Measurements from ENCODE around the gene ZFHX3.
A peak's percentile ranks its signal among the peaks of the same experiment; 100 is the strongest.

The ZFHX3 gene

DNA sequence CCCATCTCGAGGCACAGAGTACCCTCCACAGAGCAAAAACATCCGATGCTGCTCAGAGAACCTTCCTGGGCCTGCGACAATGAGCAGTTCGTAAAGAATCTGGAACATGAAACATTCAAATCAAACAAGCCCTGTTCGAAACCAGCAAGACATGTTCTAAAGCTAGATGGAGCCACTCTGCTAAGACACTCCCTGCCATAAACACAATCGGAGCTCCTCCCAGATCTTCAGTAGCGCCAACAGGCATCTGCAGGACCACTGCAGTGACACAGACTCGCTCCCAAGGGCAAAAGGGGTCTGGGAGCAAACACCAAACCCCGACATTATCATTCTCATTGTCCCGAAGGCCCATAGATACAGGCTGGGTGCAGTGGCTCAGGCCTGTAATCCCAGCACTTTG lies 108.7 kb downstream of the ZFHX3 start:
- peak overlapping the region in 1 of 2 donors; percentile 24 for H3K4me3 ChIP-seq (replicated peaks in 1 of 2; ENCODE audit: low read depth in 2 of 2, low read length in 2 of 2)
- TF ChIP-seq, protein P1, sequence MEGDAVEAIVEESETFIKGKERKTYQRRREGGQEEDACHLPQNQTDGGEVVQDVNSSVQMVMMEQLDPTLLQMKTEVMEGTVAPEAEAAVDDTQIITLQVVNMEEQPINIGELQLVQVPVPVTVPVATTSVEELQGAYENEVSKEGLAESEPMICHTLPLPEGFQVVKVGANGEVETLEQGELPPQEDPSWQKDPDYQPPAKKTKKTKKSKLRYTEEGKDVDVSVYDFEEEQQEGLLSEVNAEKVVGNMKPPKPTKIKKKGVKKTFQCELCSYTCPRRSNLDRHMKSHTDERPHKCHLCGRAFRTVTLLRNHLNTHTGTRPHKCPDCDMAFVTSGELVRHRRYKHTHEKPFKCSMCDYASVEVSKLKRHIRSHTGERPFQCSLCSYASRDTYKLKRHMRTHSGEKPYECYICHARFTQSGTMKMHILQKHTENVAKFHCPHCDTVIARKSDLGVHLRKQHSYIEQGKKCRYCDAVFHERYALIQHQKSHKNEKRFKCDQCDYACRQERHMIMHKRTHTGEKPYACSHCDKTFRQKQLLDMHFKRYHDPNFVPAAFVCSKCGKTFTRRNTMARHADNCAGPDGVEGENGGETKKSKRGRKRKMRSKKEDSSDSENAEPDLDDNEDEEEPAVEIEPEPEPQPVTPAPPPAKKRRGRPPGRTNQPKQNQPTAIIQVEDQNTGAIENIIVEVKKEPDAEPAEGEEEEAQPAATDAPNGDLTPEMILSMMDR (IDR thresholded peaks at IDR 0.05; ENCODE audit: low read depth, low read length) = peak; percentile 48
- DNase-seq (ENCODE audit: low read depth in 2 of 2) = peak; percentile 78 to 89

DNA sequence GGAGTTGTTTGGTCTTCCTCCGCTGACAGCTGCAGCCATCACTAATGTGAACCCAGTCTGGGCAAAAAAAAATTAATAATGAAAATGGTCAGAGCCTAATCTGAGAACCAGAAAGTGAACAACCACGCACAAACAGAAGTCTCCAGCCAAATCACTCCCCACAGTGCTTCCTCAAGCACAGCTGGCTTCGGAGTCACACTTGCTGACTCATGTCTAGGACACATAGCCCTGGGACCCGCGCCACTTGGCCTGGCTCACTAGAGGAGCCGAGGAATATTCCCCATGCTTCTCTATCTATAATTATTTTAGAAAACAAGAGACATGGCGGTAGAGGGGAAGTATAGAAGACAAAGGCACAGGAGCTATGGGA lies 109.1 kb downstream of the ZFHX3 start:
- peak; percentile 90 to 94 for DNase-seq (ENCODE audit: low read depth in 2 of 2)
- H3K4me3 ChIP-seq (replicated peaks in 1 of 2; ENCODE audit: low read depth in 2 of 2, low read length in 2 of 2) = peak overlapping the region in 1 of 2 donors; percentile 25
- TF ChIP-seq, protein P1 (IDR thresholded peaks at IDR 0.05; ENCODE audit: low read depth, low read length) = no peak

DNA sequence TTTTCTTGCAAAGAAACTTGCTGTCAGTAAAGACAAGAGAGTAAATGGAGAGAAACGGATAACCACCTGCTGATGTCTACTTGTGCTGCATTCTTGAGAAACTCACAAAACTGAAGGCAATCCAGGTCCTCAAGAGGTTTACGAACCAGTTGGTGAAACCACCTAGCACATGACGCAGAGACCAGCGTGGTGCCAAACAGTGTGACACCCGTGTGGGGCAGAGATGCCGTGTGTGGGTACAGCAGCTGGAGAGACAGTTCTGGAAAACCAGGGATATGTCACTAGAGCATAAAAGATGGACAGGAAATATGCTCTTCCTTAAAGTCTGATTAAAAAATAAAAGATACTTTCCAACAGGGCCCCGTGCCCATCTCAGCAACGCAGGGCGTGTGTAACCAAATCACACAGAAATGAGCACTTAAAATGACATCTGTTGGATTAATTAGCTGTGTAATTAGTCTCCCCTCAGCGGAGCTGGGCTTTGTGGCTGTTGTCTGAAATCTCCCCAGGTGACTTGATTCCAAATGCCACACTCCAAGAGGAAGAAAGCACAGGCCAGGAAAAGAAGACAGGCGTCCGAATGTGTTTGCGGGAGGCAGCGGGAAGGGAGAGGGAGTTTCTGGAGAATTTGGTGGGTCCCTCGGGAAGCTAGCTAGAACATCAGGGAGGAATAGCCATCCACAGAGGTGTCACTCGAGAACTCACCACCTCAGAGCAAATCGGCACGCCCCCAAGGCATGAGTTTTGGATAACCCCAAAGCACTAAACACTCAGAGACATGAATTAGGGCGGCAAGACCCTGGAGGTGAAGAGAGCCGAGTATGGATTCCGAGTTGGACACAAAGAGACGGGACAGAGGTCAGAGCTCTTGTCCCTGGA lies 109.8 kb downstream of the ZFHX3 start:
- H3K4me3 ChIP-seq (replicated peaks in 1 of 2; ENCODE audit: low read depth in 2 of 2, low read length in 2 of 2) = peak overlapping the region in 1 of 2 donors; percentile 25
- no peak for DNase-seq (ENCODE audit: low read depth in 2 of 2)
- TF ChIP-seq, protein P1 (IDR thresholded peaks at IDR 0.05; ENCODE audit: low read depth, low read length) = no peak

DNA sequence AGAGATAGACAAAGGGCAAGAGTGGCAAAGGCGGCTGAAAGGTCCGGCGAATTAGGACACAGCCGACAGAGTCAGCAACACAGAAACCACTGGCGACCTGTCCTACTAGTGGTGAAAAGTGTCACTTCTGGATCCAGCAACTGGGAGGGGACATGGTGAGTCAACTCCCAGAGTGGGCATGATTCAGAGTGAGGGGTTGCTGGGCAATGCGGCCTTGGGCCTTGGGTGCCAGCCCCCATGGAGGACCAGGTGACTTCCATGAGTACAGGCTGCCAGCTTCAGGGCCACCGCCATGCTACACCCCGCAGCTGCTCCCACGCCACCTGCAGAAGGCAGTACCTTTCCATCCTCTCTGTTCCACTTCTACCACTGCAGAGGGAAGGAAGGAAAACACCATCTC lies 110.6 kb downstream of the ZFHX3 start:
- no peak overlapping the region for H3K4me3 ChIP-seq (replicated peaks in 1 of 2; ENCODE audit: low read depth in 2 of 2, low read length in 2 of 2)
- DNase-seq (ENCODE audit: low read depth in 2 of 2) = no peak
- TF ChIP-seq, protein P1 (IDR thresholded peaks at IDR 0.05; ENCODE audit: low read depth, low read length) = no peak

DNA sequence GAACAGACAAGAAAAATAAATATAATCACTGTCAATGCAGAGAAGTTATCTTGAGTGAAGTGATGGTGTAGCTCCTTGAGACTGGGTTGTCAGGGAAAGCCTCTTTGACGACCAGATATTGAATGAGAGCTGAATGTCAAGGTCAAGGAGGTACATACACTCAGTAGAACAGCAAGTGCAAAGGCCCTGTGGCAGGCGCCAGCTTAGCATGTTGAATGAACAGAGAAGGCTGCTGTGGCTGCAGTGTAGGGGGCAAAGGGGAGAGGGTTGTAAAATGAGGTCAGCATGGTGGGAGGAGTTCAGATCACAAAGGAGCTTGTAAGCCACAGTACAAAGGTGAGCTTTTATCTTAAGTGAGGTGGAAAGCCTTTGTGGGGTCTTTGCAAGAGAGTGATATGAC lies 111.5 kb downstream of the ZFHX3 start:
- no peak overlapping the region for H3K4me3 ChIP-seq (replicated peaks in 1 of 2; ENCODE audit: low read depth in 2 of 2, low read length in 2 of 2)
- no peak for DNase-seq (ENCODE audit: low read depth in 2 of 2)
- TF ChIP-seq, protein P1 (IDR thresholded peaks at IDR 0.05; ENCODE audit: low read depth, low read length) = no peak

DNA sequence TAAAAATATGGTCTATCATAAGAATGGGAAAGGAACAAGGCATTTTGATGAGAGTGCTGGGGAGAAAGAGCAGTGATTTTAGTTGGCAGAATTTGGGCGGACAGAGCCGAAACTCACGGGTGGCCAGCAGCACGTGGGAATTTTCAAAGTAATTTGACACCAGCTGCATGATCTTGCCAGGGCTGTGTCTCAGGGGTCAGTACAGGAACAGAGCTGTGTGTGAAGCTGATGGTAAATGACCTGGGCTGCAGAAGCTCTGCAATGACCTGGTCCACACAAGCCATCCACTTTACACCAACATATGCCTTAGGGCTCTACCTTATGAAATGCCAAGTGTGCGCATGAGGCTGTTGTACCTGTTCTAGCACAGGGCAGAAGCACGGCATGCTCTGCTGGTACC lies 112.0 kb downstream of the ZFHX3 start:
- no peak overlapping the region for H3K4me3 ChIP-seq (replicated peaks in 1 of 2; ENCODE audit: low read depth in 2 of 2, low read length in 2 of 2)
- DNase-seq (ENCODE audit: low read depth in 2 of 2) = peak in 1 of 2 donors; percentile 23
- TF ChIP-seq, protein P1 (IDR thresholded peaks at IDR 0.05; ENCODE audit: low read depth, low read length) = no peak
